Mesothelial cell of epicardium (in vitro differentiated cells): ENCODE data around the gene TRIM61. TPM values are rescaled to one million over a fixed set of nuclear protein-coding genes. Genes with fewer than 3 reads are reported as not detected.
"Not testable (repeated sequence)": the region's sequence is repeated elsewhere in the genome, so short reads cannot be mapped to it uniquely, and the experiment has no call there.

Experiments
- DNase-seq, 2 experiments: peaks; one replicate each; pipeline ENCODE4 v3.0.0; 2021; ENCODE audit warnings: low spot score in 2 of 2; ENCODE audit not compliant: unreplicated experiment in 2 of 2
- H3K27ac Mint-ChIP-seq: 2 replicates; pipeline ENCODE4 v1.8.0; 2021; ENCODE audit warnings: mixed read lengths
- H3K27me3 Mint-ChIP-seq: 2 replicates; pipeline ENCODE4 v1.8.0; 2021; ENCODE audit warnings: low read depth, mixed read lengths
- H3K36me3 Mint-ChIP-seq: 2 replicates; pipeline ENCODE4 v1.8.0; 2021; ENCODE audit warnings: mixed read lengths
- H3K4me1 Mint-ChIP-seq: 2 replicates; pipeline ENCODE4 v1.8.0; 2021; ENCODE audit warnings: mixed read lengths
- H3K4me3 Mint-ChIP-seq: 2 replicates; pipeline ENCODE4 v1.8.0; 2021; ENCODE audit warnings: mild to moderate bottlenecking, moderate library complexity, mixed read lengths
- H3K9me3 Mint-ChIP-seq: 2 replicates; pipeline ENCODE4 v1.8.0; 2021; ENCODE audit warnings: mixed read lengths
- CTCF ChIP-seq: fragments of 200-600 bp; sonication (generic); IDR thresholded peaks from one replicate; pipeline ENCODE4 v1.5.0; 2021; ENCODE audit warnings: antibody characterized with exemption; ENCODE audit not compliant: unreplicated experiment
- total RNA-seq: library from RNA; stranded (reverse); gene quantifications from 3 replicates; pipeline ENCODE4 v1.2.1, GENCODE V29; 2021

The TRIM61 gene
- total RNA-seq, 1 donor from 2014 or later, result 2.4 TPM

GRCh38 chr4:164937576-164938270 is 39.7 kb downstream of the TRIM61 start:
- Mint-ChIP-seq H3K36me3 (no peaks in the 10 kb centered on the region), H3K27ac (no peak overlapping the region), H3K4me3 (no peak overlapping the region), H3K9me3 (no peaks in the 10 kb centered on the region), H3K27me3 (peaks cover 7% of the 10 kb centered on the region), H3K4me1 (peaks cover 4% of the 10 kb centered on the region)
- DNase-seq, result no peak
- no peak for TF ChIP-seq CTCF

DNA sequence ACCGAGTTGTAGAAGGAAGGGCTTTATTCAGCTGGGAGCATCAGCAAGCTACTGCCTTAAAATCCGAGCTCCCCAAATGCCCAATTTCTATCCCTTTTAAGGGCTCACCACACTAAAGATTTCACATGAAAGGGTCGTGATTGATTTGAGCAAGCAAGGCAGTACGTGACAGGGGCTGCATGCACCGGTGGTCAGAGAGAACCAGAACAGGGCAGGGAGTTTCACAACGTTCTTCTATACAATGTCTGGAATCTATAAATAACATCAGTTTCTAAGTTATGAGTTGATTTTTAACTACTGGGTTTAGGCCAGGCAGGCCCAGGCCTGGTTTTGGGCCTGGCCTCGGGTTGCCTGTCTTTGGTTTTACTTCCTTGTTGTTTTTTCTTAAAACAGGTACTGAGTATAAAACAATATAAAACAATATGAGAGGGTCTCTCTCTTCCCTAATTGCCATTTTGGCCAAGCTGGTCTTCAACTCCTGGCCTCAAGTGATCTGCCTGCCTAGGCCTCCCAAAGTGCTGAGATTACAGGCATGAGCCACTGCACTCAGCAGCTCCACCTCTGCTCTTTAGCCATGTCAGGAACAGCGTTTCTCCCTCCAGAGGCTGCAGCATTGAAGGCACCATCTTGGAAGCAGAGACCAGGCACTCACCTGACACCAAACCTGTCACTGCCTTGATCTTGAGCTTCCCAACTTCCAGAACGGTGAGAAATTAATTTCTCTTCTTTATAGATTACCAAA is 41.4 kb downstream of the TRIM61 start:
- DNase-seq, H3K27ac Mint-ChIP-seq, H3K4me3 Mint-ChIP-seq, H3K4me1 Mint-ChIP-seq, H3K36me3 Mint-ChIP-seq, H3K9me3 Mint-ChIP-seq, H3K27me3 Mint-ChIP-seq: not testable (repeated sequence)

DNA sequence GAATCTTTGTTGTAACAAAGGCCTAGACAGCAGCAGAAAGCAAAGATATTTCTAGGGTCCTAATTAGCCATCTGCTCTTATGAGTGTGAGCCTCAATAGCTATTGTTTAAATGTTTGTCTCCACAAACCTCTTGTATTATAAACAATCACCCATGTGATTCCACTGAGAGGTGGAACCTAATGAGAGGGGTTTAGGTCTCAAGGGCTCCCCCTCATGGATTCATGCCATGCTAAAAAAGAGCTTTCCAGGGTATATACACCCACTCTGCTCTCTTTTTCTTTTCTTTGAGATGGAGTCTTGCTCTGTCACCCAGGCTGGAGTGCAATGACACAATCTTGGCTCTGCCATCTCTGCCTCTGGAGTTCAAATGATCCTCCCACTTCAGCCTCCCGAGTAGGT is 42.1 kb downstream of the TRIM61 start:
- peaks cover 7% of the 10 kb centered on the region for H3K27me3 Mint-ChIP-seq
- no peaks in the 10 kb centered on the region for H3K36me3 Mint-ChIP-seq
- H3K9me3 Mint-ChIP-seq, result no peaks in the 10 kb centered on the region
- no peak overlapping the region for H3K27ac Mint-ChIP-seq
- DNase-seq, result no peak
- no peak for TF ChIP-seq CTCF
- no peak overlapping the region for H3K4me3 Mint-ChIP-seq
- H3K4me1 Mint-ChIP-seq, result peaks cover 4% of the 10 kb centered on the region

GRCh38 chr4:164933244-164933643 is 44.2 kb downstream of the TRIM61 start:
- H3K27ac Mint-ChIP-seq, result no peak overlapping the region
- H3K9me3 Mint-ChIP-seq, result peaks cover 12% of the 10 kb centered on the region
- peaks cover 7% of the 10 kb centered on the region for H3K27me3 Mint-ChIP-seq
- no peak overlapping the region for H3K4me3 Mint-ChIP-seq
- H3K4me1 Mint-ChIP-seq, result peaks cover 4% of the 10 kb centered on the region
- no peaks in the 10 kb centered on the region for H3K36me3 Mint-ChIP-seq
- no peak for DNase-seq
- no peak for TF ChIP-seq CTCF

DNA sequence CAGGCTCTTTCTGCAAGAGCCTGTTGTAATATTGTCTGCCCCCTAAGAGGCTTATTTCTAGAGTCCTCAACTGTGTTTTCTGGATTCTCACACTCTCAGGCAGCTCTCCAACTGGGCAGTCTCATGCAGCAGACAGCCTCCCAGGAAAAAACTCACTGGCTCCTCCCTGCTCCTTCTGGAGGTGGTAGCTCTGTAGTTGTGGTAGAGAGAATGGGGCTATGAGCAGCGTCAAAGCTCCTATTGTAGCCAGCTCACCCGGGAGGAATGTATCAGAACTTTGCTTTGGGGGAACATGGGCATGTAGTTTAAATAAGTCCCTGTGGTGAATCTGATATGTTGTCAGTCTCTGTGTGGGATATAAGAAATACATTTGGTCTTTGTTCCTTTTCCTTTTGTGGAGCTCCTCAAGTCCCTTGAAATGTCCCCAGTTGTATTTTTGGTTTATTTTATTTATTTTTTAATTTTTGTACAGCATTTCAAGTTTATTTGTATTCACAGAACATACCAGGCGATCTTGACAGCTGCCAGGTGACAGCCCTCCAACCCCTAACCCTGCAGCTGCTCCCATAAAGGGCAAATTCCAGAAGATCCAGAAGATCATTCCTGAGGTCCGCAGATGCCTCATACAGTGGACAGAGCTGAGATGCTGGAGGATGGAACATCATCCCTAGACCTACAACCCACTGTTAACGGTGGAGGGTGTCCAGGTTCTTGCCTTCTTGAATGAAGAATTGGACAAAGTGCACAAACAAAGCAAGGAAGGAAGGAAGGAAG is 45.7 kb downstream of the TRIM61 start:
- DNase-seq, result no peak
- Mint-ChIP-seq H3K36me3 (no peaks in the 10 kb centered on the region), H3K9me3 (peaks cover 12% of the 10 kb centered on the region), H3K4me3 (no peak overlapping the region), H3K27ac (no peak overlapping the region), H3K4me1 (no peaks in the 10 kb centered on the region), H3K27me3 (peaks cover 4% of the 10 kb centered on the region)
- TF ChIP-seq CTCF, result no peak

DNA sequence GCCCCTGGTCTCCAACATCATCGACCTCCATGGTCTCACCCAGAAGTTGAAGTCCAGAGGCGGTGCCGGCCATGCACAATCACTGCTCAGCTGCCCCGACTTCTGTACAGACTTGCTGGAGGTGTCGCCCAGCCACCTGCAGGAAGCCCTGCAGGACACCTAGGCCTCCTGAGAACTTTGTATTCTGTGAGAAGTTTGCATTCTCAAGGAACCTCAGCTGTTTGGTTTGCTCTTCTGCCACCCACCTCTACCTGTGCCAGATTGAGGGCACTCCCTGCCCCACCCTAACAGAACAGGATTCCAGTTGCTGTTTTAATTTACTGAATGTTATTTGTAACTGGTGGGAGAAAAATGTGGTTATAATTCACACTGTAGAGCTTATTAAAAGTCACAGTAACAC is 46.8 kb downstream of the TRIM61 start:
- peaks cover 12% of the 10 kb centered on the region for H3K9me3 Mint-ChIP-seq
- peaks cover 4% of the 10 kb centered on the region for H3K27me3 Mint-ChIP-seq
- DNase-seq, result no peak
- H3K27ac Mint-ChIP-seq, result no peak overlapping the region
- H3K36me3 Mint-ChIP-seq, result no peaks in the 10 kb centered on the region
- no peak overlapping the region for H3K4me3 Mint-ChIP-seq
- no peaks in the 10 kb centered on the region for H3K4me1 Mint-ChIP-seq
- no peak for TF ChIP-seq CTCF

GRCh38 chr4:164927101-164927500 is 50.4 kb downstream of the TRIM61 start:
- not testable (repeated sequence) for H3K4me1 Mint-ChIP-seq, H3K27me3 Mint-ChIP-seq, H3K27ac Mint-ChIP-seq, H3K4me3 Mint-ChIP-seq, H3K36me3 Mint-ChIP-seq, DNase-seq
- peaks cover 17% of the 10 kb centered on the region for H3K9me3 Mint-ChIP-seq
